22Rv1 (cell line): ENCODE data around the gene CCND3.

Experiments
- H3K27ac ChIP-seq: fragments of 450-650 bp; 2 replicates; pipeline ENCODE4 v1.5.1; 2017
- ZFX ChIP-seq: fragments of 450-650 bp; IDR thresholded peaks from 2 replicates; pipeline ENCODE4 v1.6.1; 2017; ENCODE audit warnings: antibody characterized with exemption, borderline replicate concordance
- TF ChIP-seq, protein P1 (sequence below): fragments of 450-650 bp; IDR thresholded peaks from 2 replicates; pipeline ENCODE4 v1.5.1; 2017; ENCODE audit warnings: mild to moderate bottlenecking

The CCND3 gene

DNA sequence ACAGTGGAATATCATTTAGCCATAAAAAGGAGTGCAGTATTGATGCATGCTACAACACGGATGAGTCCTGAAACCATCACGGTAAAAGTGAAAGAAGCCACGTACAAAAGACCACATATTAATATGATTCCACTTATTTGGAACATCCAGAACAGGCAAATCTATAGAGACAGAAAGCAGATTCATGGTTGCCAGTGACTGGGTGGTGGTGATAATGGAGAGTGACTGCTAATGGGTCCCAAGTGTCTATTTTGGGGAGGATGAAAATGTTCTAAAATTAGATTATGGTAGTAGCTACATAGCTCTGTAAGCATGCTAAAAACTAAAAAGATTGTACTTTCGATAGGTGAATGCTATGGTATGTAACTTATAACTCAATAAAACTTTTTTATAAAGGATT is 18.4 kb upstream of the CCND3 start:
- TF ChIP-seq, protein P1, sequence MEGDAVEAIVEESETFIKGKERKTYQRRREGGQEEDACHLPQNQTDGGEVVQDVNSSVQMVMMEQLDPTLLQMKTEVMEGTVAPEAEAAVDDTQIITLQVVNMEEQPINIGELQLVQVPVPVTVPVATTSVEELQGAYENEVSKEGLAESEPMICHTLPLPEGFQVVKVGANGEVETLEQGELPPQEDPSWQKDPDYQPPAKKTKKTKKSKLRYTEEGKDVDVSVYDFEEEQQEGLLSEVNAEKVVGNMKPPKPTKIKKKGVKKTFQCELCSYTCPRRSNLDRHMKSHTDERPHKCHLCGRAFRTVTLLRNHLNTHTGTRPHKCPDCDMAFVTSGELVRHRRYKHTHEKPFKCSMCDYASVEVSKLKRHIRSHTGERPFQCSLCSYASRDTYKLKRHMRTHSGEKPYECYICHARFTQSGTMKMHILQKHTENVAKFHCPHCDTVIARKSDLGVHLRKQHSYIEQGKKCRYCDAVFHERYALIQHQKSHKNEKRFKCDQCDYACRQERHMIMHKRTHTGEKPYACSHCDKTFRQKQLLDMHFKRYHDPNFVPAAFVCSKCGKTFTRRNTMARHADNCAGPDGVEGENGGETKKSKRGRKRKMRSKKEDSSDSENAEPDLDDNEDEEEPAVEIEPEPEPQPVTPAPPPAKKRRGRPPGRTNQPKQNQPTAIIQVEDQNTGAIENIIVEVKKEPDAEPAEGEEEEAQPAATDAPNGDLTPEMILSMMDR = no peak
- H3K27ac ChIP-seq = no peak overlapping the region

DNA sequence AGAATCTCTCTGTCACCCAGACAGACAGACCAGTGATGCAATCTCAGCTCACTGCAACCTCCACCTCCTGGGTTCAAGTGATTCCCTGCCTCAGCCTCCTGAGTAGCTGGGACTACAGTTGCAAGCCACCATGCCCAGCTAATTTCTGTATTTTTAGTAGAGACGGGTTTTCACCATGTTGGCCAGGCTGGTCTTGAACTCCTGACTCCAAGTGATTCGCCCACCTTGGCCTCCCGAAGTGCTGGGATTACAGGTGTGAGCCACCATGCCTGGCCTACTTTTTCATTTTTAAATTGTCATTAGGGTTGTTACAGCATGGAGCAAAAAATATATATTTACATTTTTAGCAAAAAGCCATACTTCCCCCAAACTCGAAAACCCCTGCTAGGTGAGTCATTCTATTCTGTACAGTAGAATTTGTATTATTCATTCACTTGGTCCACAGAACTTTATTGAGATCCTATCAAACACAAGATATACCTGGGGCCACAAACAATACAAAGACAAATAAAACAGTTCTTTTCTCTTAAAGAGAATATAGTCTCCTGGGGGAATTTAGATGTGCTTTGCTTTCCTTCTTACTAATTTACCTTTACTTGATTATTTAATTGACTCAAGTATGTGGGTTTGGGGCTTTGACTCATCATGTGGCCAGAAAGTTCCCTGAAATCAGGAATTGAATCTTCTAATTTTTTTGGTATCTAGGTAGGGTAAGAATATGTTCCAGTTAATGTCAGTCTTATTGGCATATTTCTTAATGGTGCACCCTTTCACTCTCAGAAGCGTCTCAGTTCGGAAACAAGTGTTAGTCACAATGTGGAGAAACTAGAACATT is 16.6 kb upstream of the CCND3 start:
- H3K27ac ChIP-seq = no peak overlapping the region
- TF ChIP-seq, protein P1 = no peak
- no peak for TF ChIP-seq ZFX

DNA sequence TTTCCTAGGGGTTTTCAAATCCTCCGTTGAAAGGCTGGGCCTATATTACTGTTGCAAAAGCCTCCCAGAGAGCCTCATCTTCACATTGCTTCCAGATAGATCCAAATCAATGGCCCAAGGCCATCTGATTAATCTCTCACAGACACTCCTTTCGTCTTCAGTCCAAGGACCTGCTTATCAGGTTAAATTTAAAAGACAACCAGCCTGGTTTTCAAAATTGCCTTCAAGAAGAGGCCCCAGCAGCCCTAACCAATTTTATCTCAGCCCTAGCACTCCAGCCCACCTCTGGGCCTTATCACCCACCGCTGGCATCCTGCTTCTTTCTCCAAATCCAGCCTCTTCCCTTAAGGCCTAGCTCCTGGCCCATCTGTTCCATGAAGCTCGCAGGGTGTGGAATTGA is 15.5 kb upstream of the CCND3 start:
- TF ChIP-seq, protein P1 = no peak
- TF ChIP-seq ZFX = no peak
- no peak overlapping the region for H3K27ac ChIP-seq

DNA sequence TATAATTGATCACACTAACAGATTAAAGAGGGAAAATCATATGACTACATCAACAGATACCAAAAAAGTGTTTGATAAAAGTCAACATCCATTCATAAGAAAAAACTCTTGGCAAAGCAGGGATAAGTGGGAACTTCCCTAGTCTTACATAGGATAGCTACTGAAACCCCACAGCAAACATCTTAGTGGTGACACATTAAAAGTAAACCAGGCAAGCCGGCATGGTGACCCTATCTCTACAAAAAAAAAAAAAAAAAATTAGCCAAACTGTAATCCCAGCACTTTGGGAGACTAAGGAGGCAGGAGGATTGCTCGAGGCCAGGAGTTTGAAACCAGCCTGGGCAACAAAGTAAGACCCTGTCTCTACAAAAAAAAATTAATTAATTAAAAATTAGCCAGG is 13.8 kb upstream of the CCND3 start:
- no peak overlapping the region for H3K27ac ChIP-seq
- TF ChIP-seq ZFX = no peak
- TF ChIP-seq, protein P1 = no peak

DNA sequence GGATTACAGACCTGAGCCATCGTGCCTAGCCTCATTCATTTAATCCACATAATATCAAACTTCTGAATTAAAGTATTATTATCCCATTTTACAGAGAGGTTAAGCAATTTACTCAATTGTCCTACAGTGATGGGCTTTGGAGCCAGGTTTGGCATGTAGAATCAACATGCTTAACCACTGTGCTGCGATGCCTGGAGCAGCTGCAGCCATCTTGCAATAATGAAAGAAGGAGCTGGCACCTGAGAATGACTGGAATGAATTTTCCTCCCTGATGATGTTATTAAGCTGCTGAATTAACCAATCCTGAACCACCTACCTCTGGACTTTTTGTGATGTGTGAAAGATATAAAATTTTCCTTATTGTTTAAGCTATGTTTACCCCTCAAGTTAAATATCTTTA is 13.1 kb upstream of the CCND3 start:
- H3K27ac ChIP-seq = no peak overlapping the region
- TF ChIP-seq, protein P1 = no peak
- no peak for TF ChIP-seq ZFX

DNA sequence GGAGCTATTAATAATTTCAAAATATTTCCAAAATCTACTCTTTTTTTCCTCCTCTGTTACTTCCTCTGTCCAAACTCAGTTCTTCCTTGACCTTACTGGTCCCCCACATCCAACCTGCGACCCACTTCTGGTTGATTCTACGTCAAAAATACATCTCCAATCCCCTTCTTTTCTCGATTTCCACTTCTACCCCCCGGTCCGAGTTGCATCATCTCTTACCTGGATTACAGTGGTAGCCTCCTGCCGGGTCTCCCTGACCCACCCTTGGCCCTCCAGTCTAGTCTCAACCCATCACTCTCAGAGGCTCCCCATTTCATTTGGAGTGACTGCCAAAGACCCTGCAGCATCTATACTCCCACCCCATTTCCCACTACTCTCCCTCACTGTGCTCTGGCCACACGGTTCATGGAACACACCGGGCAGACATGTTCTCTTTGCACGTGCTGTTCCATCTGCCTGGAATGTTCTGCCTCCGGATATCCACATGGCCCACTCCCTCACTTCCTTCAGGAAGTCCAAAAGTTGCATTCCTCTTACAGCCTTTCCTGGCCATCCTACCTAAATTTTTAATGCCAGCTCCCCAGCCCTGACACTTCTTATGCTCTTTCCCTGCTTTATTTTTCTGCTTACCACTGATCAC is 6.1 kb upstream of the CCND3 start:
- no peak overlapping the region for H3K27ac ChIP-seq

More for the DNA sequence above, 6.1 kb upstream of the CCND3 start:
- no peak for TF ChIP-seq ZFX
- TF ChIP-seq, protein P1 = no peak
